ENCODE data around the gene MOB3C.

DNA sequence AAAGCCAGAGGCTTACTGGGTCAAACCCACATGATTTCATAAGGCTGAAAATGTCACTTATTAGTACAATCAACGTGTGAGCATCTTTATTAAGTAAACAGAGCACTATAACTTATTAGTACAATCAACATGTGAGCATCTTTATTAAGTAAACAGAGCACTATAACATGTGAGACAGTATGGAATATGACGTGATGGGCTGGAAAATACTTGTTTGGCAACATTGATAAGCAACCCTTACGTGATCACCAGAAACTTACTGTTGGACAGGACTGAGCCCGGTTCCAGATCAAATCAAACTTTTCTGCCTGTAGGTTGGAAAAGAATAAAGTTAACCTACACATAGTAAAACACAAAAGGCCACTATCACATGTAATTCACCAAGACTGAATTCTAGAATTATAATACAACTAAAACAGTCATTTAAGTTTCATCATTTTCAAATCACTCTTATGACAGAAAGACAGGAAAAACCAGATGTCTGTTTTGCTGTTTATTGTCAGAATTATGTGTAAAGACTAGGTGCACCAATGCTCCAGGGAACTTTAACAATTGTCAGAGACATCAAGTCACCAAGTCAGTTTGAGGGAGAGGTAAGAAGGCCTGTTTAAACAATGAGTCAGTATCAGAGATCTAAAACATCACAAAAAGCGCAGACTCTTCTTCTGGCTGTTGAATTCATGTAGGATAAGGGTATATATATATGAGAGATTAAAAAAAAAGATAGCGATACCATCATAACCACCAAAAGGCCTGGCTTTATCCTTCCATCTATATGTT is 35.9 kb upstream of the MOB3C start:
- no peak for TF ChIP-seq POLR2A (IDR thresholded peaks at IDR 0.05)
- TF ChIP-seq, protein P1, sequence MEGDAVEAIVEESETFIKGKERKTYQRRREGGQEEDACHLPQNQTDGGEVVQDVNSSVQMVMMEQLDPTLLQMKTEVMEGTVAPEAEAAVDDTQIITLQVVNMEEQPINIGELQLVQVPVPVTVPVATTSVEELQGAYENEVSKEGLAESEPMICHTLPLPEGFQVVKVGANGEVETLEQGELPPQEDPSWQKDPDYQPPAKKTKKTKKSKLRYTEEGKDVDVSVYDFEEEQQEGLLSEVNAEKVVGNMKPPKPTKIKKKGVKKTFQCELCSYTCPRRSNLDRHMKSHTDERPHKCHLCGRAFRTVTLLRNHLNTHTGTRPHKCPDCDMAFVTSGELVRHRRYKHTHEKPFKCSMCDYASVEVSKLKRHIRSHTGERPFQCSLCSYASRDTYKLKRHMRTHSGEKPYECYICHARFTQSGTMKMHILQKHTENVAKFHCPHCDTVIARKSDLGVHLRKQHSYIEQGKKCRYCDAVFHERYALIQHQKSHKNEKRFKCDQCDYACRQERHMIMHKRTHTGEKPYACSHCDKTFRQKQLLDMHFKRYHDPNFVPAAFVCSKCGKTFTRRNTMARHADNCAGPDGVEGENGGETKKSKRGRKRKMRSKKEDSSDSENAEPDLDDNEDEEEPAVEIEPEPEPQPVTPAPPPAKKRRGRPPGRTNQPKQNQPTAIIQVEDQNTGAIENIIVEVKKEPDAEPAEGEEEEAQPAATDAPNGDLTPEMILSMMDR (IDR thresholded peaks at IDR 0.05) = no peak

Data from breast epithelium (tissue), 3 donors.